Measurements from ENCODE around the gene PAWR.

GRCh38 chr12:79678306-79678705 lies 12.5 kb downstream of the PAWR start:
- TF ChIP-seq CTCF (IDR thresholded peaks at IDR 0.05 in 2 of 3, conservative IDR thresholded peaks at IDR 0.05 in 1 of 3; ENCODE audit: borderline replicate concordance in 1 of 3, insufficient read depth in 1 of 3, low read depth in 2 of 3, low read length in 2 of 3): no peak
- no peak for TF ChIP-seq ATF3 (IDR thresholded peaks at IDR 0.05)
- TF ChIP-seq EZH2 (IDR thresholded peaks at IDR 0.05): no peak
- no peak for TF ChIP-seq SP1 (IDR thresholded peaks at IDR 0.05; ENCODE audit: low read depth)
- no peak for TF ChIP-seq ELF1 (IDR thresholded peaks at IDR 0.05; ENCODE audit: borderline replicate concordance, low read depth)
- no peak for TF ChIP-seq POLR2A (IDR thresholded peaks at IDR 0.05; ENCODE audit: borderline replicate concordance, extremely low read depth, insufficient read depth, insufficient read length)
